Measurements from ENCODE around the gene LGALS12.
"Not testable (repeated sequence)": the region's sequence is repeated elsewhere in the genome, so short reads cannot be mapped to it uniquely, and the experiment has no call there.

GRCh38 chr11:63550156-63550700 is 44.3 kb downstream of the LGALS12 start:
- TF ChIP-seq CTCF (IDR thresholded peaks at IDR 0.05; ENCODE audit: insufficient read depth, low read length, poor library complexity, severe bottlenecking); EZH2phosphoT487 (conservative IDR thresholded peaks at IDR 0.05; ENCODE audit: low read length): not testable (repeated sequence)

All from SU-DHL-6 (cell line).